GM12891 (cell line): ENCODE results near the gene LRIG3.

Source experiments
- PAX5 ChIP-seq: IDR thresholded peaks from 2 replicates; pipeline ENCODE4 v1.6.1; 2011; ENCODE audit warnings: low read length, moderate library complexity, mild to moderate bottlenecking; ENCODE audit not compliant: insufficient read depth, severe bottlenecking
- POLR2A ChIP-seq: IDR thresholded peaks from 2 replicates; pipeline ENCODE4 v1.6.1; 2011; ENCODE audit warnings: low read depth, low read length, control low read depth
- POLR2AphosphoS5 ChIP-seq: IDR thresholded peaks from 2 replicates; pipeline ENCODE4 v1.6.1; 2011; ENCODE audit warnings: low read depth, low read length, control low read depth
- SPI1 ChIP-seq: IDR thresholded peaks from 2 replicates; pipeline ENCODE4 v1.6.1; 2011; ENCODE audit warnings: low read depth, low read length, control low read depth
- TAF1 ChIP-seq: IDR thresholded peaks from 2 replicates; pipeline ENCODE4 v1.6.1; 2011; ENCODE audit warnings: low read depth, low read length, control low read depth

GRCh38 chr12:58858030-58858429, 62.3 kb downstream of the LRIG3 start:
- TF ChIP-seq TAF1 (no peak), POLR2A (no peak), POLR2AphosphoS5 (no peak), SPI1 (no peak), PAX5 (no peak)
